Heart right ventricle (tissue), 16 donors: ENCODE results near the gene ROMO1. TPM values are rescaled to one million over a fixed set of nuclear protein-coding genes. Genes with fewer than 3 reads are reported as not detected.
A peak's percentile ranks its signal among the peaks of the same experiment; 100 is the strongest.

Experiments
- ATAC-seq, 8 donors: fragments of 200-7000 bp; cut with Tn5 transposase; one replicate each; pipeline ENCODE4 v1.9.1; 2020; ENCODE audit warnings: mild to moderate bottlenecking in 8 of 8, moderate library complexity in 8 of 8, moderate number of reproducible peaks in 1 of 8
- DNase-seq, 2 donors: peaks; one replicate each; pipeline ENCODE4 v3.0.0-alpha.2; 2020
- H3K27ac ChIP-seq, 10 donors: fragments of 200-600 bp; sonication (generic) in 2 of 10; one replicate each; pipeline versions ENCODE4 v1.5.0 to v1.8.0; 2020 to 2022; ENCODE audit warnings: mild to moderate bottlenecking in 3 of 10
- H3K27me3 ChIP-seq, 7 donors: fragments of 200-600 bp; one replicate each; pipeline ENCODE4 v1.8.0; 2021 to 2022; ENCODE audit warnings: mild to moderate bottlenecking in 2 of 7
- H3K36me3 ChIP-seq, 9 donors: fragments of 200-600 bp; sonication (generic) in 1 of 9; one replicate each; pipeline versions ENCODE4 v1.5.0 to v1.8.0; 2020 to 2022; ENCODE audit warnings: mild to moderate bottlenecking in 2 of 9
- H3K4me1 ChIP-seq, 9 donors: fragments of 200-600 bp; sonication (generic) in 1 of 9; one replicate each; pipeline versions ENCODE4 v1.5.0 to v1.8.0; 2020 to 2022; ENCODE audit warnings: mild to moderate bottlenecking in 4 of 9
- H3K4me3 ChIP-seq, 10 donors: fragments of 200-600 bp; sonication (generic) in 2 of 10; one replicate each; pipeline versions ENCODE4 v1.5.0 to v1.8.0; 2020 to 2022; ENCODE audit warnings: mild to moderate bottlenecking in 7 of 10, moderate library complexity in 2 of 10
- H3K9me3 ChIP-seq, 11 donors: fragments of 200-600 bp in 10 of 11; sonication (generic) in 2 of 11; one replicate each; pipeline versions ENCODE4 v1.5.0 to v1.8.0; 2013 to 2022; ENCODE audit warnings: mild to moderate bottlenecking in 2 of 11, control low read depth in 1 of 11, moderate library complexity in 1 of 11
- CTCF ChIP-seq, 9 donors: fragments of 200-600 bp; sonication (generic) in 2 of 9; IDR thresholded peaks; one replicate each; pipeline versions ENCODE4 v1.5.0 to v1.8.0; 2021 to 2022; ENCODE audit warnings: antibody characterized with exemption in 9 of 9, mild to moderate bottlenecking in 5 of 9, moderate library complexity in 1 of 9
- WGBS, 2 donors: extraction: QIAGEN DNeasy Blood & Tissue Kit; methylation state at CpG; one replicate each; pipeline ENCODE4 v1.1.7; 2013; ENCODE audit warnings: inconsistent platforms in 1 of 2; 5-methylcytosine and 5-hydroxymethylcytosine counted together
- intact Hi-C, 10 donors: fragments of 100-400 bp; cut with DNase I; formaldehyde crosslinking; loops; one replicate each; pipeline versions ENCODE4 v1.11.1 to v1.14.2; 2022
- polyA plus RNA-seq, 2 donors: library from polyadenylated mRNA; stranded (reverse); fragments of 200-250 nt; gene quantifications; one replicate each; pipeline ENCODE4 v1.2.3, GENCODE V29; 2013
- total RNA-seq, 10 donors: library from RNA; stranded (reverse); fragmentation: NEBNext Ultra II Directional in 3 of 10; extraction: Animal tissue kit (Norgen Biotek cat#: 25700) in 3 of 10; gene quantifications; one replicate each; pipeline versions ENCODE4 v1.2.1 to v1.2.4, GENCODE V29; 2021 to 2023
- donor health status: Arrhythmogenic right ventricular cardiomyopathy.
- donor health status: ischemic (EF 13 %, LVEDD 7.1; RV severe dilation, severe dysfunction).
- donor health status: healthy with polysubstance abuse.
- donor health status: DM: no; HTN: yes; CAD: no.
- donor health status: DM: no; HTN: no; CAD: no.
- donor health status: ischemic (EF 25% LVEDD 6.9; RV normal size, moderate dysfunction).
- donor health status: ischemic (EF 25% LVEDD 5.7; RV mildly dilated, moderate dysfunction).
- donor health status: healthy.
- donor health status: DM: yes; HTN: yes; CAD: no.
- donor health status: Ischemic cardiomyopathy.
- donor health status: ischemic (EF 35%, LVEDD 5.7; RV mildly dilated, moderate dysfunction).
- donor health status: nonischemic (EF 11% LVEDD 7.7; RV severe dilation, severe dysfunction).
- donor health status: DM: yes; HTN: yes; CAD: no.
- donor health status: PGD.
- donor health status: ischemic (EF 29% LVEDD 5.4; RV normal size, mild dysfunction).
- donor health status: nonischemic (EF 23%, LVEDD 6.1; RV moderate dilation, normal function).

Gene ROMO1
- total and polyA plus RNA-seq, 12 donors = 128 to 734 (median 161) TPM

- H3K4me3 ChIP-seq = no peak overlapping the region
- no peaks in the 10 kb centered on the region for H3K9me3 ChIP-seq
- no peaks in the 10 kb centered on the region for H3K27me3 ChIP-seq
- DNase-seq (no peak), ATAC-seq (no peak)
- H3K27ac ChIP-seq = no peak overlapping the region
- no peak for TF ChIP-seq CTCF (IDR thresholded peaks at IDR 0.05)
- H3K4me1 ChIP-seq = peaks cover 3 to 66% (median 58%) of the 10 kb centered on the region in 9 donors
- intact Hi-C loops = loop anchor here in 1 of 10 donors (5.0 kb wide), 1 partner anchor 1290 kb away; no protein-coding TSS in a partner anchor
- H3K36me3 ChIP-seq = peaks cover 0 to 56% (median 18%) of the 10 kb centered on the region in 9 donors
- WGBS, 2 donors = 14 to 23% methylated on average over 1 of the region's 1 CpG
Measured at GRCh38 chr20:35657271-35657670, 41.9 kb upstream of the ROMO1 start.

DNA sequence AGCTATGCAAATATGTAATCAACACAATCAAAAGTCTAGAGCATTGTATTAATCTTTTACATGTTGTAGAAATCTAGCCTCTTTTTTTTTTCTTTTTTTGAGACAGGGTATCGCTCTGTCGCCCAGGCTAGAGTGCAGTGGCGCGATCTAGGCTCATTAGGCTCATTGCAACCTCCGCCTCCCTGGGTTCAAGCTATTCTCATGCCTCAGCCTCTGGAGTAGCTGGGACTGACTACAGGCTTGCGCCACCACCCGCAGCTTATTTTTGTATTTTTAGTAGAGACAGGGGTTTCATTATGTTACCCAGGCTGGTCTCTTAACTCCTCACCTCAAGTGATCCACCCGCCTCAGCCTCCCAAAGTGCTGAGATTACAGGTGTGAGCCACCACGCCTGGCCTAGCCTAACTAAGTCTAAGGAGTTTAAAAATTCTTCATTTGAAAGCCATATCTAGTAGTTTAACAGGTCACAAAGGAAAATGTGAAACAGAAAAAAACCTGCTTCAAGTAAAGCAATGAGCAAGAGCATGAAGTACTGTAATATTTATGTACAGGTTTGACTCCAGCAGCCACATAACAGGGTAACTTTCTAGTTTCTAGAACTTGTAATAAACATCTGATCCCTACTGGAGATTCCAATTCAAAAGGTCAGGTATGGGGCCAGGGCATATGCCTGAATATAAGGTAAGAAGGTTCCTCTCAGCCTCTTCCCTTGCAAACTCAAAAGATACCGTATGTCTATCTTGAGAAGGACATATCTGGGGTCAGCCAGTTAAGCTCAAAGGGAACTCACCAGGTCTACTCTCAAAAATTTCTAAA lies 38.9 kb upstream of the ROMO1 start:
- Histone ChIP-seq H3K4me1 (peaks cover 3 to 76% (median 65%) of the 10 kb centered on the region in 9 donors), H3K9me3 (no peaks in the 10 kb centered on the region), H3K27me3 (no peaks in the 10 kb centered on the region), H3K27ac (peak overlapping the region in 1 of 10 donors; percentile 11), H3K36me3 (peaks cover 0 to 25% (median 0%) of the 10 kb centered on the region in 9 donors), H3K4me3 (peak overlapping the region in 1 of 10 donors; percentile 96)
- intact Hi-C loops = loop anchor here in 6 of 10 donors (5.0 to 10.0 kb wide), 5 partner anchors 43 to 196 kb away; partner anchors contain the start of genes SPAG4 (in 6 of the 6) and ERGIC3 (in 2 of the 6)
- no peak for DNase-seq
- ATAC-seq = no peak
- 89 to 95% methylated on average over 10 of the region's 10 CpGs for WGBS, 2 donors
- TF ChIP-seq CTCF (IDR thresholded peaks at IDR 0.05) = no peak

GRCh38 chr20:35661053-35661452 lies 38.2 kb upstream of the ROMO1 start:
- peak overlapping the region in 2 of 10 donors; percentile 75 to 96 for H3K4me3 ChIP-seq
- no peaks in the 10 kb centered on the region for H3K9me3 ChIP-seq
- H3K36me3 ChIP-seq = peaks cover 0 to 18% (median 0%) of the 10 kb centered on the region in 9 donors
- H3K27me3 ChIP-seq = no peaks in the 10 kb centered on the region
- peak overlapping the region in 1 of 10 donors; percentile 11 for H3K27ac ChIP-seq
- 87% methylated on average over 2 of the region's 2 CpGs for WGBS, 2 donors
- intact Hi-C loops = loop anchor here in 6 of 10 donors (5.0 to 10.0 kb wide), 5 partner anchors 44 to 196 kb away; partner anchors contain the start of genes SPAG4 (in 6 of the 6) and ERGIC3 (in 2 of the 6)
- ATAC-seq (no peak), DNase-seq (no peak)
- TF ChIP-seq CTCF (IDR thresholded peaks at IDR 0.05) = no peak
- H3K4me1 ChIP-seq = peaks cover 3 to 78% (median 65%) of the 10 kb centered on the region in 9 donors

DNA sequence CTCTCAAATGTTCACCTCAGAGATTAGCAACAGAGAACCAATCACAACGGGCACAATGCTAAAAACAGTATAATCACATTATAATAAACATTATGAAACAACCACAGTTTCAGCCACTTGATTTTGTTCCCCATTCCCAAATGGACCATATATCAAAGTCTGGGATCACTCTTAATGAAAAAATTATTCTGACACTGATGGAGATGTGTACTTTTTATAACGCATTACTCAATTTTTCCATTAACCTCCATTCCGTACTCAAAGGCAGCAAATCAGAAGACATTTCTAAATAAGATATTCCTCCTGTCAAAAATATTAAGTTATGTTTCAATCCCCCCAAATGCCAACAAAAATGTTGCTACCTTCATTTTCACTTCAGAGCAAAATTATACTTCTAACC lies 37.3 kb upstream of the ROMO1 start:
- intact Hi-C loops = loop anchor here in 6 of 10 donors (5.0 to 10.0 kb wide), 5 partner anchors 45 to 197 kb away; partner anchors contain the start of genes SPAG4 (in 6 of the 6) and ERGIC3 (in 2 of the 6)
- DNase-seq (no peak), ATAC-seq (no peak)
- Histone ChIP-seq H3K27me3 (no peaks in the 10 kb centered on the region), H3K27ac (peak overlapping the region in 2 of 10 donors; percentile 2 to 5), H3K36me3 (peaks cover 0 to 10% (median 0%) of the 10 kb centered on the region in 9 donors), H3K4me1 (peaks cover 3 to 71% (median 59%) of the 10 kb centered on the region in 9 donors), H3K9me3 (no peaks in the 10 kb centered on the region), H3K4me3 (peak overlapping the region in 6 of 10 donors; percentile 68 to 96 (median 81))
- no peak for TF ChIP-seq CTCF (IDR thresholded peaks at IDR 0.05)
- 37% methylated on average over 3 of the region's 3 CpGs for WGBS, 2 donors
